Esophagus squamous epithelium (tissue), 4 donors: ENCODE results near the gene ACTR2.

ENCODE experiments used
- POLR2A ChIP-seq, 4 donors: fragments of 450-650 bp; IDR thresholded peaks; one replicate each; pipeline ENCODE4 v1.6.1; 2017; ENCODE audit warnings: antibody characterized with exemption in 4 of 4, mild to moderate bottlenecking in 4 of 4, moderate library complexity in 3 of 4
- TF ChIP-seq, protein P1 (sequence below), 6 experiments: fragments of 450-650 bp in 4 of 6; fragments of 200-600 bp in 2 of 6; sonication (generic) in 2 of 6; IDR thresholded peaks; one replicate each; pipeline ENCODE4 v1.5.1; 2016 to 2019; ENCODE audit warnings: antibody characterized with exemption in 6 of 6, mild to moderate bottlenecking in 4 of 6, moderate library complexity in 4 of 6

DNA sequence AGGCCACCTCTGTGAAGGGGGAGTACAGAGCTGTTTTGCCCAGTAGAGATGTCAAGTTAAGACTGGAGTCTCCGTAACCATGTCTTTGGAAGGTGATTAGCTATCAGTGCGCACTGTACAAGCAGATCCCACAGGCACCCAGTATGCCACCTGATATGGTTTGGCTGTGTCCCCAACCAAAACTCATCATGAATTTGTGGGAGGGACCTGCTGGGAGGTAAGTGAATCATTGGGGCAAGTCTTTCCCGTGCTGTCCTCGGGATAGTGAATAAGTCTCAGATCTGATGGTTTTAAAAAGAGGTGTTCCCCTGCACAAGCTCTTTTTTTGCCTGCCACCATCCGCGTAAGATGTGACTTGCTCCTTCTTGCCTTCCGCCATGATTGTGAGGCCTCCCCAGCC is 90.2 kb downstream of the ACTR2 start:
- TF ChIP-seq, protein P1, sequence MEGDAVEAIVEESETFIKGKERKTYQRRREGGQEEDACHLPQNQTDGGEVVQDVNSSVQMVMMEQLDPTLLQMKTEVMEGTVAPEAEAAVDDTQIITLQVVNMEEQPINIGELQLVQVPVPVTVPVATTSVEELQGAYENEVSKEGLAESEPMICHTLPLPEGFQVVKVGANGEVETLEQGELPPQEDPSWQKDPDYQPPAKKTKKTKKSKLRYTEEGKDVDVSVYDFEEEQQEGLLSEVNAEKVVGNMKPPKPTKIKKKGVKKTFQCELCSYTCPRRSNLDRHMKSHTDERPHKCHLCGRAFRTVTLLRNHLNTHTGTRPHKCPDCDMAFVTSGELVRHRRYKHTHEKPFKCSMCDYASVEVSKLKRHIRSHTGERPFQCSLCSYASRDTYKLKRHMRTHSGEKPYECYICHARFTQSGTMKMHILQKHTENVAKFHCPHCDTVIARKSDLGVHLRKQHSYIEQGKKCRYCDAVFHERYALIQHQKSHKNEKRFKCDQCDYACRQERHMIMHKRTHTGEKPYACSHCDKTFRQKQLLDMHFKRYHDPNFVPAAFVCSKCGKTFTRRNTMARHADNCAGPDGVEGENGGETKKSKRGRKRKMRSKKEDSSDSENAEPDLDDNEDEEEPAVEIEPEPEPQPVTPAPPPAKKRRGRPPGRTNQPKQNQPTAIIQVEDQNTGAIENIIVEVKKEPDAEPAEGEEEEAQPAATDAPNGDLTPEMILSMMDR (IDR thresholded peaks at IDR 0.05) = no peak
- no peak for TF ChIP-seq POLR2A (IDR thresholded peaks at IDR 0.05)
